Prostate gland (tissue), 2 donors: ENCODE results near the gene KIAA0232.

ENCODE experiments used
- POLR2A ChIP-seq: fragments of 450-650 bp; IDR thresholded peaks from one replicate; pipeline ENCODE4 v1.6.1; 2016; ENCODE audit warnings: antibody characterized with exemption, mild to moderate bottlenecking
- TF ChIP-seq, protein P1 (sequence below), 4 experiments: fragments of 200-600 bp in 2 of 4; fragments of 450-650 bp in 2 of 4; sonication (generic) in 2 of 4; IDR thresholded peaks; 1 replicate in 3 of 4; 2 replicates in 1 of 4; pipeline ENCODE4 v1.5.1; 2016 to 2019; ENCODE audit warnings: antibody characterized with exemption in 4 of 4, mild to moderate bottlenecking in 2 of 4, moderate library complexity in 2 of 4

DNA sequence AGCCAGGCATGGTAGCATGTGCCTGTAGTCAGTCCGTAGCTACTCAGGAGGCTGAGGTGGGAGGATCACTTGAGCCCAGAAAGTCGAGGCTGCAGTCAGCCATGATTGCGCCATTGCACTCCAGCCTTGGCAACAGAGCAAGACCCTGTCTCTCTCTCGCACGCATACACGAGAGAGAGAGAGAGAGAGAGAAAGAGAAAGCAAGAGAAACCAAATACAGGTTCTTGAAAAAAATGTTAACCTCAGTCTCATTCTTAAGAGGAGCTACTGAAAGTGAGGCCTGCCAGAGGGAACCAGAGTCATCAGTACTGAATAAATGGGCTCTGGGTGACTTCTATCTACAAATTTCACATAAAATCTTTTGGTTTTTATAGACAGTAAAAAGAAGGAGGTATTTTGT is 42.9 kb downstream of the KIAA0232 start:
- TF ChIP-seq, protein P1, sequence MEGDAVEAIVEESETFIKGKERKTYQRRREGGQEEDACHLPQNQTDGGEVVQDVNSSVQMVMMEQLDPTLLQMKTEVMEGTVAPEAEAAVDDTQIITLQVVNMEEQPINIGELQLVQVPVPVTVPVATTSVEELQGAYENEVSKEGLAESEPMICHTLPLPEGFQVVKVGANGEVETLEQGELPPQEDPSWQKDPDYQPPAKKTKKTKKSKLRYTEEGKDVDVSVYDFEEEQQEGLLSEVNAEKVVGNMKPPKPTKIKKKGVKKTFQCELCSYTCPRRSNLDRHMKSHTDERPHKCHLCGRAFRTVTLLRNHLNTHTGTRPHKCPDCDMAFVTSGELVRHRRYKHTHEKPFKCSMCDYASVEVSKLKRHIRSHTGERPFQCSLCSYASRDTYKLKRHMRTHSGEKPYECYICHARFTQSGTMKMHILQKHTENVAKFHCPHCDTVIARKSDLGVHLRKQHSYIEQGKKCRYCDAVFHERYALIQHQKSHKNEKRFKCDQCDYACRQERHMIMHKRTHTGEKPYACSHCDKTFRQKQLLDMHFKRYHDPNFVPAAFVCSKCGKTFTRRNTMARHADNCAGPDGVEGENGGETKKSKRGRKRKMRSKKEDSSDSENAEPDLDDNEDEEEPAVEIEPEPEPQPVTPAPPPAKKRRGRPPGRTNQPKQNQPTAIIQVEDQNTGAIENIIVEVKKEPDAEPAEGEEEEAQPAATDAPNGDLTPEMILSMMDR (IDR thresholded peaks at IDR 0.05), result no peak
- TF ChIP-seq POLR2A, result no peak
